ENCODE data around the gene ATP5ME.

Gene ATP5ME

DNA sequence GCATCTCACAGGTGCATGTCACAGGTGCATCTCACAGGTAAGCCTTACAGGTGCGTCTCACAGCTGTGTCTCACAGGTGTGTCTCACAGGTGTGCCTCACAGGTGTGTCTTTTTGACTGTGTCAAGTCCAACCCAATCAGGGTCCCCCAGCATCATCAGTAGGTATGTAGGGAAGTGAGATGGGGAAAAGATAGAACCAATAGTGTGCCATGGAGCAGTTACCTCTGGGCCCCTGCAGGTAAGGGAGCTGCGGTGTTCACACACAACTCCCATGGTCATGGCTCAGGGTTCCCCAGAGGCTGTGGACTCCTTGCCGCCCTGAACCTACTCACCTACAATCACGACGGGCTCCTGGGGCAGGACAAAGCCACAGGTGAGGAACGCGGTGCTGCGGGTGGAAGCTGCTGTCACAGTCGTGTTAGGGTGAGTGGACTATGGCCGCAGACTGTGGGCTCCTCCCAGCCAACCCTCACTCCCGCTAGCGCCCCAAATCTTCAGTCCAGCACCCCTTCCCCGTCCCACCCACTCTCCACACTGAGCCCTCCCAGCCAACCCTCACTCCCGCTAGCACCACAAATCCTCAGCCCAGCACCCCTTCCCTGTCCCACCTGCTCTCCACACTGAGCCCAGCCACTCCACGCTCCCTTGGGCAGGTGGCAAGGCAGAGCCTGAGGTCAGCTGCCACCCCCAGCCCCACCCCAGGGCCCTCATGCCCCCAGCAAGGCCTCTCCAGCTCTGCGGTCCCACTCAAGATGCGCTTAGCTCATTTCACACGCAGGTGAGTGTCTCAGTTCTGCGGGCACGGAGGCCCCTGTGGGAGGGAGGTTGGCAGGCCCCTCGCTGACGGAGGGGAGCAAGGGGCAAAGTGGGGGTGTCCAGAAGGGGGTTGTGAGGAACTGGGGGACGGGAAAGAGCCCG, 50.8 kb downstream of the ATP5ME start:
- no peak for TF ChIP-seq POLR2AphosphoS5 (IDR thresholded peaks at IDR 0.05; ENCODE audit: low read depth)
- TF ChIP-seq SPI1 (IDR thresholded peaks at IDR 0.05; ENCODE audit: borderline replicate concordance, low read depth), result no peak
- TF ChIP-seq GABPA (IDR thresholded peaks at IDR 0.05; ENCODE audit: low read depth), result no peak
- no peak for TF ChIP-seq CTCF (IDR thresholded peaks at IDR 0.05; ENCODE audit: insufficient read depth, low read length)
- TF ChIP-seq, protein P1, sequence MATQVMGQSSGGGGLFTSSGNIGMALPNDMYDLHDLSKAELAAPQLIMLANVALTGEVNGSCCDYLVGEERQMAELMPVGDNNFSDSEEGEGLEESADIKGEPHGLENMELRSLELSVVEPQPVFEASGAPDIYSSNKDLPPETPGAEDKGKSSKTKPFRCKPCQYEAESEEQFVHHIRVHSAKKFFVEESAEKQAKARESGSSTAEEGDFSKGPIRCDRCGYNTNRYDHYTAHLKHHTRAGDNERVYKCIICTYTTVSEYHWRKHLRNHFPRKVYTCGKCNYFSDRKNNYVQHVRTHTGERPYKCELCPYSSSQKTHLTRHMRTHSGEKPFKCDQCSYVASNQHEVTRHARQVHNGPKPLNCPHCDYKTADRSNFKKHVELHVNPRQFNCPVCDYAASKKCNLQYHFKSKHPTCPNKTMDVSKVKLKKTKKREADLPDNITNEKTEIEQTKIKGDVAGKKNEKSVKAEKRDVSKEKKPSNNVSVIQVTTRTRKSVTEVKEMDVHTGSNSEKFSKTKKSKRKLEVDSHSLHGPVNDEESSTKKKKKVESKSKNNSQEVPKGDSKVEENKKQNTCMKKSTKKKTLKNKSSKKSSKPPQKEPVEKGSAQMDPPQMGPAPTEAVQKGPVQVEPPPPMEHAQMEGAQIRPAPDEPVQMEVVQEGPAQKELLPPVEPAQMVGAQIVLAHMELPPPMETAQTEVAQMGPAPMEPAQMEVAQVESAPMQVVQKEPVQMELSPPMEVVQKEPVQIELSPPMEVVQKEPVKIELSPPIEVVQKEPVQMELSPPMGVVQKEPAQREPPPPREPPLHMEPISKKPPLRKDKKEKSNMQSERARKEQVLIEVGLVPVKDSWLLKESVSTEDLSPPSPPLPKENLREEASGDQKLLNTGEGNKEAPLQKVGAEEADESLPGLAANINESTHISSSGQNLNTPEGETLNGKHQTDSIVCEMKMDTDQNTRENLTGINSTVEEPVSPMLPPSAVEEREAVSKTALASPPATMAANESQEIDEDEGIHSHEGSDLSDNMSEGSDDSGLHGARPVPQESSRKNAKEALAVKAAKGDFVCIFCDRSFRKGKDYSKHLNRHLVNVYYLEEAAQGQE (IDR thresholded peaks at IDR 0.05; ENCODE audit: insufficient replicate concordance, low read depth), result no peak
- H3K27me3 ChIP-seq (ENCODE audit: insufficient read depth, poor library complexity, severe bottlenecking), result no peaks in the 10 kb centered on the region
- no peak for DNase-seq (ENCODE audit: low read depth in 1 of 2, low spot score in 1 of 2)
- H3K27ac ChIP-seq (replicated peaks), result no peak overlapping the region
- H3K4me3 ChIP-seq (replicated peaks; ENCODE audit: insufficient read depth, low read length), result no peak overlapping the region
